C4-2B (cell line): Measurements from ENCODE around the gene ZMYND10.
"Not testable (repeated sequence)": the region's sequence is repeated elsewhere in the genome, so short reads cannot be mapped to it uniquely, and the experiment has no call there.

Experiments
- H3K27ac ChIP-seq: fragments of 450-650 bp; 2 replicates; pipeline ENCODE4 v1.5.1; 2017
- CTCF ChIP-seq: fragments of 450-650 bp; conservative IDR thresholded peaks from 2 replicates; pipeline ENCODE4 v1.5.1; 2017; ENCODE audit warnings: mild to moderate bottlenecking
- ZFX ChIP-seq: fragments of 450-650 bp; IDR thresholded peaks from 2 replicates; pipeline ENCODE4 v1.6.1; 2017

Gene ZMYND10

GRCh38 chr3:50318615-50319014, 26.9 kb downstream of the ZMYND10 start:
- H3K27ac ChIP-seq = no peak overlapping the region
- TF ChIP-seq CTCF = no peak
- no peak for TF ChIP-seq ZFX

- H3K27ac ChIP-seq = no peak overlapping the region
- no peak for TF ChIP-seq ZFX
- no peak for TF ChIP-seq CTCF
Observed at GRCh38 chr3:50318163-50318562, 27.4 kb downstream of the ZMYND10 start.

GRCh38 chr3:50317300-50317699, 28.2 kb downstream of the ZMYND10 start:
- H3K27ac ChIP-seq = no peak overlapping the region
- no peak for TF ChIP-seq ZFX

GRCh38 chr3:50316657-50317242, 28.8 kb downstream of the ZMYND10 start:
- H3K27ac ChIP-seq = no peak overlapping the region
- TF ChIP-seq ZFX = no peak

- TF ChIP-seq ZFX = no peak
- no peak for TF ChIP-seq CTCF
- no peak overlapping the region for H3K27ac ChIP-seq
Observed at GRCh38 chr3:50314816-50315215, 30.7 kb downstream of the ZMYND10 start.

- no peak for TF ChIP-seq ZFX
- no peak for TF ChIP-seq CTCF
- peak overlapping the region; percentile 1; the same call in 1 of the 2 replicates for H3K27ac ChIP-seq
Observed at GRCh38 chr3:50314342-50314741, 31.2 kb downstream of the ZMYND10 start.

- H3K27ac ChIP-seq = not testable (repeated sequence)
Observed at GRCh38 chr3:50312041-50312440, 33.5 kb downstream of the ZMYND10 start.

GRCh38 chr3:50304601-50305000, 40.9 kb downstream of the ZMYND10 start:
- no peak overlapping the region for H3K27ac ChIP-seq
- TF ChIP-seq CTCF = no peak
- no peak for TF ChIP-seq ZFX

- H3K27ac ChIP-seq = peak within 1 kb of the TSS; percentile 17
- no peak for TF ChIP-seq ZFX
- TF ChIP-seq CTCF = no peak
Observed at GRCh38 chr3:50303013-50303815, 42.3 kb downstream of the ZMYND10 start, which contains the start of gene HYAL1. Gene HYAL1, minus strand, starts transcription at chr3:50303574. Its CDS starts 618 bp downstream, at chr3:50302956.
